HG03571 (cell line): Measurements from ENCODE around the gene FBLN5.
"Not testable (repeated sequence)": the region's sequence is repeated elsewhere in the genome, so short reads cannot be mapped to it uniquely, and the experiment has no call there.

Source experiments
- ATAC-seq: cut with Tn5 transposase; IDR thresholded peaks from one replicate; pipeline ENCODE4 v1.9.1; 2021; ENCODE audit not compliant: unreplicated experiment

Gene FBLN5

DNA sequence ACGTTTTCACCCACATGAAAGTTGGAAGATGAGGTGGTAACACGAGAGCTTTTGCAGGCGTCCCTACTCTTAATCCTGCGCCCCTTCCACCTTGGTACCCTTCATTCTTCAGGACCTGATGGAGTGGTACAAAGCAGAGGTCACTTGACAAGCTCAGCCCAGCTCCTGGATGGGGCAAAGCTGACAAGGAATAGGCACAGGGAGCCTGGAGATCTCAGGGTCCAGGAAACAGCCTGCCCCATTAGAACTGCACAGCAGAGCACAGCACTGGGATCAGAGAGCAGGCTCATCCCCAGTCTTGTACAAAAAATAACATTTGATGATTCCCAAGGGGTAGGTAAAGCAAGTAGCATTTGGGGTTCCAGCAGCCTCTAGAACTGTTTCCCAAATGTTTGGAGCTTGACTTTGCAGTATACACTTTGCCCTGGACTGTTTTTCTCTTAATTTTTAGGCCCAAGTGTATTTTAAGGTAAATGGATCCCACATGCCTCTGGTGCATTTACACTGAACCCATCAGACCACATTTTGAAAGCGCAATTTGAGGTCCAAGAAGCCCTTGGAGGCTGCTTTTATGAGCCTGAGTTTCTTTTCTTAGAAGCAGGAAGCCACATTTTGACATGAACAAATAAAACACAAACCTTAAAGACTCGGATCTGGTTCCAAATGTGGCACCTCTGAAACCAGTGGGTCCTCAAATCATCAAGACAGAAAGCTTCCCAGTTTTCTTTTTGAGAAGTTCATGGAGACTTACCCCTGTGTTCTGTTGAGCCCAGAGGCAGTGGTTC, 80.8 kb downstream of the FBLN5 start:
- no peak for ATAC-seq

DNA sequence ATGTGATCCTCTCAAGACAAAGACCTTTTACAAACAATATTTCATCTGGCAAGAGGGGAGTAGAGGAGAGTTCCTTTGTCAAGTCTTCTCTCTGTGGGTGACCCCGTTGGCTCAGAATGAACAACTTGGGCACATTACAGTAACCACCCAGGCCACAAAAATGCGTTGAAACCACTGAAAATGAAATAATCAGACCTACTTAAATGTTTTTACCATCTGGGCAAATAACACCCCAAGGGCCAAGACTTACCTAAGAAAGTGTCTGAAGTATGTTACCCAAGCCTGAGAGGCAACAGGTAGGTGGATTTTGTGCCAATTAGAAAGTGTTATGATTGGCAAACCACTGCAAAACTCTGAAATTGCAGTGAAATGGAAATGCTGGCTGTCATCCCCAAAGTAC, 81.4 kb downstream of the FBLN5 start:
- no peak for ATAC-seq

DNA sequence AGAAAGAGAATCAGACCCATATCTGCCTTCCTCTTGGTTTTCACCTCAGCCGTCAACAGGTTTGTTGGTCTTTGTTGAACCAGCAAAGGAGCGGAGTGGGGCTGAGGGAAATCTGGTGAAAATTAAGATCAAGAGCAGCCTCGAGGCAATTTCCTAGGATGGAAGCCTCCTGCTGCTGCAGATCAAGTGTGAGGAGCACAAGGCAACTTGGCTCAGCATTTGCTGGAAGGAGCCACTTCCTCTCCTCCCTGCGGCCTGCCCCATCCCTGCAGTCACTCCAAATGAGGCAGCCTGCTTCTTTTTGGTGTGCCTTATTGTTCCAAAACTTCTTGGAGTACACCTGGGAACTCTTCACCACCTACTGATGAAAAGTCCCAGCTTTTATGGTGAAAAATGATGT, 85.1 kb downstream of the FBLN5 start:
- no peak for ATAC-seq

DNA sequence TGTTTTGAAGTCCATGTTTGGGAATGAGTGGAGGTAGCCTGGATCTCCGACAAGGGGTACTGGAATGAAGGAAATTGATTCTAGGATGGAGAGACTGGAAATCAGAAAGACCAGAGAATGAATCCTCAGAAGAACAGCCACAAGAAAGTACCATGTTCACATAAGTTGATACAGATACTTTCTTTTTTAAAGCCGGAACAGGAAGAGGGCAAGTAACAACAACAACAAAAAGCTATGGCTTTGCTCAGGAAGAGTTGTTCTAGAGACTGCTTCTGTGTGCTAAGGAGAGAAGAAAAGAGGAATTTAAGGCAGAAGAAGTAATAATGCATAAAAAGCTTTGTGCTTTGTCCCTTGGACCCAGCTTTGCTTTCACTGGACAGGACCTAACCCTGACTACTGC, 86.4 kb downstream of the FBLN5 start:
- no peak for ATAC-seq

DNA sequence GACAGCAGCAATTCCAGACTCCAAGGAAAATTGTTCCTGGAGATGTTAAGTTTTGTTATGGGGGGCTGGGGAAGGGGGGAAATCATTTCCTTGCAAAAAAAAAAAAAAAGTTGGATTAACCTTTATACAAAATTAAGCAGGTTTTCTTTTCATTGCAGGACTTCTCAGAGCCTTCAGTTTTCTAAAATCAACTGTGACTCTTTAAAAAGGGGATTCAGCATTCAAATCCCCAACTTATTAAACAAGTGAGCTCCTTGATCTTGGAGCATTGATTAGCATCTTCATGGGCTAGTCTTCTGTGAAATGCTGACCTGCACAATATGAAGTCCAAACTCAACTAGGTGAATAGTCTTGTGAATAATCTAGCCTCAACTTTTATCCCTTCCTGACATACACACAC, 87.3 kb downstream of the FBLN5 start:
- no peak for ATAC-seq

DNA sequence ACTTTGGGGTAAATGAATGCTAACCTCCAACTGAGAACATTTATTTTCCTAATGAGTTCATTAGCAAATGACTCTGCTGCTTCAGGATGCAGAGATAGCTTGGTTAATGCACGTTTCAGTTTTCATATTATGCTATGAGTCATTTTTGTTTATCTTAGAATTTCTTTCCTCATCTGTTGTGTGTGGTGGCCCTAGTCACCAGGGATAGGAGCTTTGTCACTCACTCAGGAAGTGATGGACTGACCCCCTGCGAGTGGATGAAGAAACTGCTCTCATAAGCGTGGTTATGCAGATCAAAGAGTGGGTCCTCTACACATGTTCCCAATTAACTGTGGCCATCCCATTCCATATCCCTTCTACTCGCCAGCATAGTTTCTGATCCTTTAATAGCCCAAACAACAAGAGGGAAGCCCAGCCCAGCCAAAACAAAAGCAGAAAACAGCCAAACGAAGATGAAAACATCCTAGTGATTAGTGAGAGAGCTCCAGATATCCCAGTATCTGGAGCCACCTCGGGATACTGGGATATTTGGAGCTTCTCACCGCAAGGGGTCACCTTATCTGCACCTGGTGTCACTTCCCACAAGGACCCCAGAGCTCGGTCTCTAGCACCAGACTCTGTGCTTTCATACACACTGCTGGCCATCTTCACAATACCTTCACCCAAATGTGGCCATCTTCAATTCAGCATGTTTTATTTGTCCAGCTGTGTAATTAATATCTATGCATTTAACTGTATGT, 88.8 kb downstream of the FBLN5 start:
- ATAC-seq, result peak; percentile 86

DNA sequence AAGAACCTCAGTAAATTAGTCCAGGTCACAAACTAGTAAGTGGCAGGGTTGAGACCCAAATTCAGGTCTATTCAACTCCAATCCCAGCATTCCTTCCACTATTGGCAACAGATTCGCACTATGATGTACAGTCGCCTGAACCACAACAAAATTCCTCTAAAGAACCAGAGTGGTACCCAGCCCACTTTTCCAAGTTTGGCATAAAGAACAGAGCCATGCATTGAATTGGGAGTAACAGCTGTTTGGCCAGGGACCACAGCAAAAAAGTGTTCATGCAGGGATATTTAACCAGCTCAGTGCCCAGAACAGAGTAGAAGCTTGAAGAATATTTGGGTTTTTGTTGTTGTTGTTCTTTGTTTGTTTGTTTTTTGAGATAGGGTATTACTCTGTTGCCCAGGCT, 89.9 kb downstream of the FBLN5 start:
- no peak for ATAC-seq

DNA sequence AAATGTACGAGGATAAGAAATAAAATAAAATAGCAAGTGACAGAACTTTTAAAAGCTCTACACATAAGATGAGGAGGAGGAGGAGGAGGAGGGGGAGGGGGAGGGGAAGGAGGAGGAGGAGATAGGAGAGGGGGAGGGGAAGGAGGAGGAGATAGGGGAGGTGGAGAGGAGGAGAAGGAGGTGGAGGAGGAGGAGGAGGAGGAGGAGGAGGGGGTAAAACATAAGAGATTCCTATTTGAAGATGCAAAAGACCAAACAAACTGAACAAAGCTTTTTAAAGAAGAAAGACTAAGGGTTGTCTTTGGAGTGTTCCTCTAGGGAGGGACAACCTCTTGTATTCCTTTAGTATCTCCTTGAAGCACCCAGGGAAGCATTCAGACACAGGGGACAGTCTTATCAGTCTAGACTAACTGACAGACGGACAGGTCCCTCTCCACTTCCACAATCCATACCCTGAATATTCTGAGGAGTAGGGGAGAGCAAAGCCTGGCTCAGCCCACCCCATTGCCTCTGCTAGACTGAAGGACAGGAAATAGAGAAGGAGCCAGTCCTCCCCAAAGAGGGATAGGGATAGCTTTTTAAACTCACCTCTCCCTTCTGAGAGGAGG, 93.1 kb downstream of the FBLN5 start:
- no peak for ATAC-seq

DNA sequence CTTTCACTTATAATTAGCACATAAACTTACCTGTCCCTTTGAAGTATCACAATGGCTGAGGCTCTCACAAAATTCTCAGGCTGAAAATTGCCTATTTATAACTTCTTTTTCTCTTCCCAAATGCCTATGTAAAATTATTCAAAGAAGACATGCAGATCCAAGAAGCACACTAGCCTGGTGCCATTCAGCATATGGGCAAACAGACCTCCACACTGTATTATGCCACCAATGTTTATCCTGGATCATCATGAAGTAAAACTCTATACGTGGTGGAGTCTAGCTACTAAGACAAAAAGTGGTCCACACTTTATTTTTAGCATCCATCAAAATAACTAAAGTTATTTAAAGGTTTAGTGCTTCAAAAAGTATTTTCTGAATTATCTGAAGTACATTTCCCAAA, 95.9 kb downstream of the FBLN5 start:
- ATAC-seq, result no peak

DNA sequence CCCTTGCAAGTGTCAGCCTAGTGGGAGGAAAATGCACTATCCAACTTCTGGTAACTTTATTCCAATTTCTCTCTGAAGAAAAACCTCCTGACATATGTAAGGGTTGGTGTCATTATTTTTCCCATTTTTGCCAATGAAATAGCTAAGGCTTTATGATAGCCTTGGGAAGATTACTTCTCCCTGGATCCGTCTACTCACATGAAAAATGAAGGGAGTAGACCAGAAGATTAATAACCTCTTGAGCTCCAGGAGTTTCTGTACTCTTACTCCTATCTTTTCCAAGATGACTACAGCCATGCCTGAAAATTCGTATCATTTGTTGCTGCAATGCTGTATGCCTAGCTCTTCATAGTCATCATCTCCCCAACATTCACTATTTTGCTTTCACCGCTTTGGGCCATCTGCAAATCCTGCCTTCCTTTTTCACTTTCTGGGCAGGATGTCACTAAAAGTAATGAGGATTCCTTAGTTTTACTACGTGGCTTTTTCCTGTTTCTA, 98.9 kb downstream of the FBLN5 start:
- no peak for ATAC-seq

DNA sequence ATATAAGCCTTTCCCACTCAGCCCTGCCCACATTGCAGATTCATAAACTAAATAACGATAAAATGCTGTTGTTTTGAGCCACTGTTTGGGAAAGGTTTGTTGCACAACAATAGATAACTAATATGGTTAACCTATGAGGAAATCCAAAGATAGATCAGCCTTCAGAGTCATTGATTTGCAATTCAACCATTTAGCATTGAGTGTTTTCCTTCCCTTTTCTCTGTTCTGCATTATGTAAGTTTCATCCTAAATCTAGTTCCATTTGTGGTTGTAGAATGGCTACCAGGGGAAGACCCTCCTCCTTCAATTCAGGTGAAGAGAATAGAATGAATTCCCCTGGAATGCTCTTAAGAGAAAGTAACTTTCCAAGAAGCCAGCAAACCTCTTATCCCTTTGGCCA, 99.8 kb downstream of the FBLN5 start:
- no peak for ATAC-seq

DNA sequence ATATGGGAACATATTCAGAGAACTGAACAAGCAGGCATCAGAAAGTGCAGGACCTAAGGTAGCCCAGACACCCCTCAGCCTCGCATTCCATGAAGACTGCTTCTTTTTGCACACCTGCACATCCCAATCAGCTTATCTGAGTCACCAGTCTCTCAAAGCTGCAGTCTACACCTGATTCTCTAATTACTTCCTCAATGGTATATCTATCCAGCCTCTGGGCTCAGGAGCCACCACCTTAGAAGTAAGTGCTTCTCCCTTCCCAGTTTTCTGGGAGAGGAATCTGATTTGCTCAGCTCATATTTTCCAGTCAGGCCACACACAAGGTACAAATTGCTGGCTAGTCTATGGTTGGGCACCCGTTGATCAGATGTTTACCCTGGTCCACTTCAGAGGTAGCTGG, 101.8 kb downstream of the FBLN5 start:
- no peak for ATAC-seq

DNA sequence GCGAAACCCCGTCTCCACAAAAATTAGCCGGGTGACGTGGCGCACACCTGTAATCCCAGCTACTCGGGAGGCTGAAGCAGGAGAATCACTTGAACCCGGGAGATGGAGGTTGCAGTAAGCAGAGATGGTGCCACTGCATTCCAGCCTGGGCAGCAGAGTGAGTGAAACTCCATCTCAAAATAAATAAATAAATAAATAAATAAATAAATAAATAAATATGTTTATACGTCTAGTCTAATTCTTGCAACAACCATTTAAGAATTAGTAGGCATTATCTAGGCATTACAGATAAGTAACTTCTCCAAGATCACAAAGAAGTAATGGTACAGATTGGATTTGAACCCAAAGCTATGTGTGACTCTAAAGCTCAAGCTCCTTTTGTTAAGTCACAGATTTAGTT, 102.4 kb downstream of the FBLN5 start:
- not testable (repeated sequence) for ATAC-seq

DNA sequence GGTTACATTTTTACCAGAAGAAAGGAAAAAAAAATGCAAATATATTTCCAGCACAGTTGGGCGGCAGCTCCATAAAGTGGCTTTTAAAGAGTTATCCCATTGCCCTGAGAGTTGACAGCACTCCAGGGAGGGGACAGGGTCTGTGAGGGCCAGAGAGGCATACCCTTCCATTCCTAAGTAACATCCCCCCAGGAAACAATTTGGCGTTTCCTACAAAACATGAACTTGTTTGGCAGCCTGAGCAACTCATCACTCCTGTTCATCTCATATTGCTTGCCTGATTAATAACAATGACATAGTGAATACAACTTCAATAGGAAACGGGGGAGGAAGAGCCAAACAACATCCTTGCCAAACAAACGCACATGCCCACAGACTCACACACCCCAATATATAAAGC, 103.5 kb downstream of the FBLN5 start:
- ATAC-seq, result no peak

DNA sequence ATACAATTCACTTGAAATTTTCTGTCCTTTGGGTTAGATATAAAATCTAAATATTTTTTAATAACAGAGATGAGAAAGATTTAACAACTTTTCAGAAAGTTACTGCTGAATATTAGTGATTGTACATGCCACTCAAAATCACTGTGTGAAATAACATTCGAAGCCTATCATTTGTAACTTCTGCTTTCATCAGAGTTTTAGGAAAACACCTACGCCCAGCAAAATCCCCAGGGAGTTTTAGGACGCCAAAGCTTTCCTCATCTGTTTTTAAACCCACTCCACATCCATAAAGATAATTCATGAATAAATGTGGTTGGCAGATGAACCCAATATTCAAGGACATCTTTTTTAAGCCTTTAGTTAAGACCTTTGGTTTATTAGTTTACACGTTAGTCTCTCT, 104.1 kb downstream of the FBLN5 start:
- no peak for ATAC-seq

DNA sequence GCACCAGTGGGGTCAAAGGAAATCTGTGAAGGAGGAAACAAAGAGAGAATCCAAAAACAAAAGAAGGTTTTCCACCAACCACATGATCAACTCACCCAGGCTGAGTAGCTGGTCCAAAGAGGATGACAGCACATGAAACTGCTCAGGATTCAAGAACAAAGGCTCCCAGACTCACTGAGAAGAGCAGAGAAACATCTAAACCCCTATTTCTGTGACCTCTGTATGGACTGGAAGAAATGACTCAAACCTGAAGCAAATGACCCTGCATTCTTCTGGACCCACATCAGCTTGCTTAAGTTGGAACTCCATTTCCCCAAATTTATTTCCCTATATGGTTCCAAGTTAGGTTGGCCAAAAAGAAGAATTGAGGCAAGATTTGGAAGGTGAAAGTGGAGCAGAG, 106.4 kb downstream of the FBLN5 start:
- ATAC-seq, result no peak

DNA sequence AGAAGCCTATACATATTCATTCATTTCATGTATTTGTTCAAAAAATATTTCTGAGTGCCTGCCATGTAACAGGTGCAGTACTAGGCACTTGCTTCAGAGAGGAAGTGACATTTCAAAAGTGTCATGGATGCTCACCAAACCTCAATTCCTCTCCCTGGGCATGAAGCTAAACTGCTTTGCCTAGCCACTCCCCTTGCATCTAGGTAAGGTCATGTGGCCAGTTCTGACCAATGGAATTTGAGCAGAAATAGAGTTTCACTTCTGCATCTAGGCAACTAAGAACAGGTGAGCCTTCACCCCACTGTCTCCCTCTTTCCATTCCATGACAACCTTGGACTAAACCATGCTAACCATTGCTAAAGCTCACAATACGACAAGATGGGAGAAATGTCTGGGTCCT, 107.7 kb downstream of the FBLN5 start:
- ATAC-seq, result no peak

DNA sequence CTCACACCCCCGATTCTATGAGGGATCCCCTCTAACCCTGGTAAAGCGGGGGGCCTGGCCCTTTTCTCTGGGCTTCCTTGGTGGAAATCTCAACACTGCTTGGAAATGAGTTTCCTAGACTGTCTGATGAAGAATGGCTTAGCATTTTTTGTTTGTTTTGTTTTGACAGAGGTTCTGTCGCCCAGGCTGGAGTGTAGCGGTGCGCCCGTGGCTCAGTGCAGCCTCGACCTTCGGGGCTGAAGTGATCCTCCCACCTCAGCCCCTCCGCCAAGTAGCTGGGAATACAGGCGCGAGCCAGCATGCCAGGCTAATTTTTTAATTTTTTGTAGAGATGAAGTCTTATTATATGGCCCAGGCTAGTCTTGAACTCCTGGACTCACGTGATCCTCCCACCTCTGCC, 110.4 kb downstream of the FBLN5 start:
- no peak for ATAC-seq

DNA sequence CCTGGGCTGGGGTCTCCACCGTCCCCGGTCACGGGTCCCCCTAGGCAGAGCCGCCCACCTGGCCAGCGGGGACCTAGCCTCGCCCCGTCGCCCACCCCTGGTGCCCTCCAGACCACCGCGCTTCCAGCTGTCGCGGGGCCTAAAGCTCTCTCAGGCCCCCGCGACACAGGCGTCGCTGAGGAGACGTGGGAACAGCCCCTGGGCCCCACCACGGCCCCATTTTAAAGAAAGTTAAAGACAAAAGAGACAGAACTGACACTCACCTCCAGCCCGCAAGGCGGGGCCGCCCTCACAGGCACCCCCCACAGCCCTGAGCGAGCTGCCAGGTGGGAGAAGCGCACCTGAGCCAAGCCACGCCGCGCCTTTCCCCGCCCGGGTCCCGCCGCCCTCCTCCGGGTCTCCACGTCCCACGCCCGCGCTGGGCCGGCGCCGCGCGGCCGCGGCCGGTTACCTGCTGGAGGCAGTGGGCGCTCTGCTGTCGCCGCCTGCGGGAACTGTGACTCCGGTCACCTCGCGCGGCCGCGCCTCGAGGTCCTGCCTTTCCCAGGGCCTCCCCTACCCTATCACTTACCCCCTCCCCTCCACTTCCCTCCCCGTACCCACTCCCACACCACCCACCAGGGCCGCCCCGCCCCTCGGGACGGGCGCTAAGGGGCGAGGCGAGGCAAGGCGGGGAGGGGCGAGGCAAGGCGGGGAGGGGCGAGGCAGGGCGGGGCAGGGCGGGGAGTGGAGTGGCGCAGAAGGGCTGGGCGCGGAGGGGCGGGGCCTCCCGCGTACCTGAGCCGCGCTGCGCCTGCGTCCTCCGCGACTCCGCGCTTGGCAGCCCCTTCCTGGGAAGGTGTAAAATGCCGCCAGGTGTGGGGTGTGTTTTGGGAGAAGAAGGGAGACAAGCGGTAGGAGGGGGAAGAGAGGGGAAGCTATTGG, 111.3 kb downstream of the FBLN5 start:
- peak; percentile 65 for ATAC-seq

DNA sequence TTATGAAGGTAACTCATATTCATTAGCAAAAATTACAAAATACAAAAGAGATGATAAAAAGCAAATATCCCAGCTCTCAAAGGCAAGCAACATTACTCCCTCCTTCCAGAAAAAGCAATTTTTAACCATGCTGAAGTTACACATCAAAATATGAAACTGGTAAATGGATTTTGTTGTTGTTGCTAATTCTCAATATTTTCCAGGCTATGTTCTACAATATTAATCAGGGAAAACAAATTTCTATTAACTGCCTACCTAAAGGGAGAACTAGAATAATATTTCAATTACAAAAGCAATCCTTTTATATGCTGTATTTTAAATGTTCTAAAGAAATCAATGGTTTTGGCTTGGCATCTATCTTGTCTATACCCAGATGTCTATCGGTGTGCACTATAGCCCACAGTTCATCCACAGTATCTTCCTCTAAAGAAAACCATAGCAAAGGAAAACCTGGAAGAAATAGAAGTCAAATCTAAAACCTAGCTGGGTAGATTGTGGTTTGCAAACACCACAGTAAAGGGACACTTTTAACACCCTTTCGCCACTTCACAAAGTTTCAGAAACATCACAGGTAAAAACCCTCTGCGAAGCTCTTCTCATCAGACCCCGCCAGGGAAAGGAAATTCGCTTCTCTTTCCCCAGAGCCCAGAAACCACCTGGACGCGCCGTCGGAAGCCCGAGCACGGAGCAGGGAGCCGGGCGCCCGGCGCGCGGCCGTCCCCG, 112.1 kb downstream of the FBLN5 start:
- peak; percentile 18 for ATAC-seq
